ENCODE measurements around the gene ALG12.

DNA sequence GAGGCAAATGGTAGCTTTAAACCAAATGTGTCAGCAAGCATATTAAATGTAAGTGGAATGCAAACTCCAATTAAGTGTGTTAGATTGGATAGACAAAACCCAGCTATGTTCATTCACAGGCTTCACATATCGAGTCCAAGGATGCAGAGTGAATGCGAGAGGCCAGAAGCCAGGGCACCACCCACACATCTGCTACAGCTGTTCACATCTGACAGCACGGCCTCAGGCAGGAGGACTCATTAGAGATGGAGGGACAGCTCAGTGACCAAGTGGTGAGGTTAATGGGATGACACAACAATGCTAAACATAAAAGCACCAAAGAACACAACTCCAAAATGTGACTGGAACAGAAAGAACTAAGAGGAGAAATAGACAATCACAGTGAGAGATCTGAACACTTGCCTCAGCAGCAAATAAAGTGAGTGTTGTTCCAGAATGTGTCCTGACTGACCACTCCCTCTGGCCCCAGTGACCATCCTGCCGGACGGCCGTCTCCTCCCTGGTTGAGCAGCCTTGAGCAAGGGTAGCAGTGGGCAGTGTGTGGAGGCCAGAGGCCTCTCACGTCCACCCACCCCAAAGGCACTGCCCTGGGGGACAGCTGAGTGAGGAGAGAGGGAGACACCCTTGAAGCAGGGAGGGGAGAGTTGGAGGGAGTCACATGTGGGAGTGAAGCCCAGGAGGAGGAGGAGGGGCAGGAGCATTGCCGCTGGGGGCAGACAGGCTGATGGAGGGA lies 23.8 kb downstream of the ALG12 start:
- TF ChIP-seq POLR2AphosphoS5 (IDR thresholded peaks at IDR 0.05; ENCODE audit: low read depth) (no peak), EZH2phosphoT487 (IDR thresholded peaks at IDR 0.05; ENCODE audit: unreplicated experiment) (no peak), CREB1 (CRISPR knock-in tag; IDR thresholded peaks at IDR 0.05; ENCODE audit: low read depth) (no peak)
- TF ChIP-seq, protein P1, sequence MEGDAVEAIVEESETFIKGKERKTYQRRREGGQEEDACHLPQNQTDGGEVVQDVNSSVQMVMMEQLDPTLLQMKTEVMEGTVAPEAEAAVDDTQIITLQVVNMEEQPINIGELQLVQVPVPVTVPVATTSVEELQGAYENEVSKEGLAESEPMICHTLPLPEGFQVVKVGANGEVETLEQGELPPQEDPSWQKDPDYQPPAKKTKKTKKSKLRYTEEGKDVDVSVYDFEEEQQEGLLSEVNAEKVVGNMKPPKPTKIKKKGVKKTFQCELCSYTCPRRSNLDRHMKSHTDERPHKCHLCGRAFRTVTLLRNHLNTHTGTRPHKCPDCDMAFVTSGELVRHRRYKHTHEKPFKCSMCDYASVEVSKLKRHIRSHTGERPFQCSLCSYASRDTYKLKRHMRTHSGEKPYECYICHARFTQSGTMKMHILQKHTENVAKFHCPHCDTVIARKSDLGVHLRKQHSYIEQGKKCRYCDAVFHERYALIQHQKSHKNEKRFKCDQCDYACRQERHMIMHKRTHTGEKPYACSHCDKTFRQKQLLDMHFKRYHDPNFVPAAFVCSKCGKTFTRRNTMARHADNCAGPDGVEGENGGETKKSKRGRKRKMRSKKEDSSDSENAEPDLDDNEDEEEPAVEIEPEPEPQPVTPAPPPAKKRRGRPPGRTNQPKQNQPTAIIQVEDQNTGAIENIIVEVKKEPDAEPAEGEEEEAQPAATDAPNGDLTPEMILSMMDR (conservative IDR thresholded peaks at IDR 0.05; ENCODE audit: low read depth in 2 of 2), result no peak
- TF ChIP-seq, protein P2, sequence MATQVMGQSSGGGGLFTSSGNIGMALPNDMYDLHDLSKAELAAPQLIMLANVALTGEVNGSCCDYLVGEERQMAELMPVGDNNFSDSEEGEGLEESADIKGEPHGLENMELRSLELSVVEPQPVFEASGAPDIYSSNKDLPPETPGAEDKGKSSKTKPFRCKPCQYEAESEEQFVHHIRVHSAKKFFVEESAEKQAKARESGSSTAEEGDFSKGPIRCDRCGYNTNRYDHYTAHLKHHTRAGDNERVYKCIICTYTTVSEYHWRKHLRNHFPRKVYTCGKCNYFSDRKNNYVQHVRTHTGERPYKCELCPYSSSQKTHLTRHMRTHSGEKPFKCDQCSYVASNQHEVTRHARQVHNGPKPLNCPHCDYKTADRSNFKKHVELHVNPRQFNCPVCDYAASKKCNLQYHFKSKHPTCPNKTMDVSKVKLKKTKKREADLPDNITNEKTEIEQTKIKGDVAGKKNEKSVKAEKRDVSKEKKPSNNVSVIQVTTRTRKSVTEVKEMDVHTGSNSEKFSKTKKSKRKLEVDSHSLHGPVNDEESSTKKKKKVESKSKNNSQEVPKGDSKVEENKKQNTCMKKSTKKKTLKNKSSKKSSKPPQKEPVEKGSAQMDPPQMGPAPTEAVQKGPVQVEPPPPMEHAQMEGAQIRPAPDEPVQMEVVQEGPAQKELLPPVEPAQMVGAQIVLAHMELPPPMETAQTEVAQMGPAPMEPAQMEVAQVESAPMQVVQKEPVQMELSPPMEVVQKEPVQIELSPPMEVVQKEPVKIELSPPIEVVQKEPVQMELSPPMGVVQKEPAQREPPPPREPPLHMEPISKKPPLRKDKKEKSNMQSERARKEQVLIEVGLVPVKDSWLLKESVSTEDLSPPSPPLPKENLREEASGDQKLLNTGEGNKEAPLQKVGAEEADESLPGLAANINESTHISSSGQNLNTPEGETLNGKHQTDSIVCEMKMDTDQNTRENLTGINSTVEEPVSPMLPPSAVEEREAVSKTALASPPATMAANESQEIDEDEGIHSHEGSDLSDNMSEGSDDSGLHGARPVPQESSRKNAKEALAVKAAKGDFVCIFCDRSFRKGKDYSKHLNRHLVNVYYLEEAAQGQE (IDR thresholded peaks at IDR 0.05; ENCODE audit: unreplicated experiment), result no peak

Data from GM23338 (cell line).